Loucy (cell line): Measurements from ENCODE around the gene COL25A1.

Experiments
- H2AFZ ChIP-seq: fragments of 200-600 bp; sonication (generic); 2 replicates; pipeline ENCODE4 v1.6.0; 2016; ENCODE audit warnings: antibody characterized with exemption, mild to moderate bottlenecking, low read length, moderate library complexity
- H3F3A ChIP-seq: fragments of 200-600 bp; 2 replicates; pipeline ENCODE4 v1.6.0; 2016; ENCODE audit warnings: antibody characterized with exemption, low read depth, mild to moderate bottlenecking
- H3K27me3 ChIP-seq: fragments of 200-600 bp; sonication (generic); 2 replicates; pipeline ENCODE4 v1.6.1; 2014; ENCODE audit warnings: low read length, mild to moderate bottlenecking; ENCODE audit not compliant: insufficient read depth, poor library complexity, severe bottlenecking
- H3K36me3 ChIP-seq: fragments of 200-600 bp; sonication (generic); 2 replicates; pipeline ENCODE4 v1.6.1; 2016; ENCODE audit warnings: low read length; ENCODE audit not compliant: insufficient read depth
- H3K4me1 ChIP-seq: fragments of 200-600 bp; sonication (generic); 2 replicates; pipeline ENCODE4 v1.5.1; 2014; ENCODE audit warnings: low read length, mild to moderate bottlenecking; ENCODE audit not compliant: insufficient read depth, poor library complexity, severe bottlenecking
- H3K4me2 ChIP-seq: fragments of 200-600 bp; sonication (generic); 2 replicates; pipeline ENCODE4 v1.6.0; 2014; ENCODE audit warnings: antibody characterized with exemption, low read length, low read depth, mild to moderate bottlenecking; ENCODE audit not compliant: poor library complexity, severe bottlenecking
- H3K4me3 ChIP-seq: fragments of 200-600 bp; sonication (generic); 2 replicates; pipeline ENCODE4 v1.5.1; 2014; ENCODE audit warnings: low read length, mild to moderate bottlenecking, mixed read lengths; ENCODE audit not compliant: poor library complexity, severe bottlenecking
- H3K79me2 ChIP-seq: fragments of 200-600 bp; sonication (generic); 2 replicates; pipeline ENCODE4 v1.6.1; 2014; ENCODE audit warnings: low read length; ENCODE audit not compliant: insufficient read depth
- H3K9ac ChIP-seq: fragments of 200-600 bp; sonication (generic); 2 replicates; pipeline ENCODE4 v1.6.0; 2014; ENCODE audit warnings: mild to moderate bottlenecking, low read depth, low read length, moderate library complexity; ENCODE audit not compliant: poor library complexity, severe bottlenecking
- H3K9me2 ChIP-seq: fragments of 200-600 bp; sonication (generic); replicated peaks from 2 replicates; pipeline ENCODE4 v1.6.1; 2016; ENCODE audit warnings: low read depth, low read length, mixed read lengths
- H3K9me3 ChIP-seq: fragments of 200-600 bp; sonication (generic); 2 replicates; pipeline ENCODE4 v1.6.1; 2014; ENCODE audit warnings: mild to moderate bottlenecking, antibody characterized with exemption, low read length, low read depth; ENCODE audit not compliant: insufficient read depth
- H4K20me1 ChIP-seq: fragments of 200-600 bp; sonication (generic); 2 replicates; pipeline ENCODE4 v1.6.0; 2014; ENCODE audit warnings: antibody characterized with exemption, low read length, mild to moderate bottlenecking; ENCODE audit not compliant: insufficient read depth, poor library complexity, severe bottlenecking
- EZH2phosphoT487 ChIP-seq: fragments of 200-600 bp; IDR thresholded peaks from 2 replicates; pipeline ENCODE4 v1.6.1; 2018; ENCODE audit warnings: antibody characterized with exemption, mild to moderate bottlenecking, moderate library complexity, borderline replicate concordance
- TF ChIP-seq, protein P1 (sequence below): fragments of 200-600 bp; sonication (generic); conservative IDR thresholded peaks from 2 replicates; pipeline ENCODE4 v1.5.1; 2014; ENCODE audit warnings: mild to moderate bottlenecking, antibody characterized with exemption, low read length

COL25A1 gene

DNA sequence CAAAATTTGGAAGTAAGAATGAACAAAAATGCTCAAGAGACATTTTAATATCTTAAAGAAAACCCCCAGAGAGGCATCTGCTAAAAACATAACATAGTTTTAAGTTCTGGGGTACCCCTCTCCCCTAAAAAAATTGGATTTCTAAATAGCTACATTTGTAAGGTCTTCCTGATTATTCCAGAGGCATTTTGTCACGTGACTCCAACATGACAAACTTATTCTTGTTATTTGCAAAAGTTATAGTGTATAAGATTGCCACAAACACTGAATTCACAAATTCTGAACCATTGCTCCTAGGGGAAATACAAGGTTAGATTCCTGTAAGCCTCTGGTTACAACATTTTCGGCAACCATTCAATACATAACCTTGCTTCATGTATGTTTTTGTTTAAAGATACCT is 73.4 kb downstream of the COL25A1 start:
- Histone ChIP-seq H3K36me3 (no peaks in the 10 kb centered on the region), H3K9ac (no peak overlapping the region), H3K27me3 (no peaks in the 10 kb centered on the region), H3K9me3 (no peaks in the 10 kb centered on the region), H3K9me2 (no peaks in the 10 kb centered on the region), H3K4me2 (no peak overlapping the region), H3K79me2 (no peaks in the 10 kb centered on the region), H3K4me1 (no peaks in the 10 kb centered on the region), H3K4me3 (no peak overlapping the region), H3F3A (no peaks in the 10 kb centered on the region), H2AFZ (no peak overlapping the region), H4K20me1 (no peaks in the 10 kb centered on the region)
- TF ChIP-seq, protein P1, sequence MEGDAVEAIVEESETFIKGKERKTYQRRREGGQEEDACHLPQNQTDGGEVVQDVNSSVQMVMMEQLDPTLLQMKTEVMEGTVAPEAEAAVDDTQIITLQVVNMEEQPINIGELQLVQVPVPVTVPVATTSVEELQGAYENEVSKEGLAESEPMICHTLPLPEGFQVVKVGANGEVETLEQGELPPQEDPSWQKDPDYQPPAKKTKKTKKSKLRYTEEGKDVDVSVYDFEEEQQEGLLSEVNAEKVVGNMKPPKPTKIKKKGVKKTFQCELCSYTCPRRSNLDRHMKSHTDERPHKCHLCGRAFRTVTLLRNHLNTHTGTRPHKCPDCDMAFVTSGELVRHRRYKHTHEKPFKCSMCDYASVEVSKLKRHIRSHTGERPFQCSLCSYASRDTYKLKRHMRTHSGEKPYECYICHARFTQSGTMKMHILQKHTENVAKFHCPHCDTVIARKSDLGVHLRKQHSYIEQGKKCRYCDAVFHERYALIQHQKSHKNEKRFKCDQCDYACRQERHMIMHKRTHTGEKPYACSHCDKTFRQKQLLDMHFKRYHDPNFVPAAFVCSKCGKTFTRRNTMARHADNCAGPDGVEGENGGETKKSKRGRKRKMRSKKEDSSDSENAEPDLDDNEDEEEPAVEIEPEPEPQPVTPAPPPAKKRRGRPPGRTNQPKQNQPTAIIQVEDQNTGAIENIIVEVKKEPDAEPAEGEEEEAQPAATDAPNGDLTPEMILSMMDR = no peak
- no peak for TF ChIP-seq EZH2phosphoT487

DNA sequence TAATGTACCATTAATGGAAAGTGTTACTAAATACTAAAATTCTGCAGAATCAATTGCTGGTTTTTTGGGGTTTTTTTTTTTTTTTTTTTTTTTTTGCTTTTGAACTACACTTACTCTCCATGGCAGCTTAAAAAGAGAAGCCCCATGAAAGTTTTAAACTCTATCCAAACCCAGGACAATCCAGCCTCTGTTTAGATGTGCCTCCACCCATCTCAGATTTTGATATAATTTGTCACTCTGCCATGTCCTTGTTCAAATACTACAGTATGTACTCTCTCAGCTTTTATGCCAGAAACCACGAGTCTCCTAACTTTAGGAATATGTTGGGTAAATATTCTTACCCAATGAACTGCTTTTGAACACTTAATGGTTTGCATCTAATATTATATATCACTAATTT is 84.2 kb downstream of the COL25A1 start:
- no peak overlapping the region for H3K4me3 ChIP-seq
- H4K20me1 ChIP-seq = no peaks in the 10 kb centered on the region
- H2AFZ ChIP-seq = no peak overlapping the region
- H3K36me3 ChIP-seq = no peaks in the 10 kb centered on the region
- H3K4me1 ChIP-seq = no peaks in the 10 kb centered on the region
- H3K27me3 ChIP-seq = no peaks in the 10 kb centered on the region
- no peaks in the 10 kb centered on the region for H3F3A ChIP-seq
- H3K9me3 ChIP-seq = no peaks in the 10 kb centered on the region
- no peak overlapping the region for H3K9ac ChIP-seq
- H3K79me2 ChIP-seq = no peaks in the 10 kb centered on the region
- no peaks in the 10 kb centered on the region for H3K9me2 ChIP-seq
- H3K4me2 ChIP-seq = no peak overlapping the region
- TF ChIP-seq, protein P1 = no peak
- TF ChIP-seq EZH2phosphoT487 = no peak

DNA sequence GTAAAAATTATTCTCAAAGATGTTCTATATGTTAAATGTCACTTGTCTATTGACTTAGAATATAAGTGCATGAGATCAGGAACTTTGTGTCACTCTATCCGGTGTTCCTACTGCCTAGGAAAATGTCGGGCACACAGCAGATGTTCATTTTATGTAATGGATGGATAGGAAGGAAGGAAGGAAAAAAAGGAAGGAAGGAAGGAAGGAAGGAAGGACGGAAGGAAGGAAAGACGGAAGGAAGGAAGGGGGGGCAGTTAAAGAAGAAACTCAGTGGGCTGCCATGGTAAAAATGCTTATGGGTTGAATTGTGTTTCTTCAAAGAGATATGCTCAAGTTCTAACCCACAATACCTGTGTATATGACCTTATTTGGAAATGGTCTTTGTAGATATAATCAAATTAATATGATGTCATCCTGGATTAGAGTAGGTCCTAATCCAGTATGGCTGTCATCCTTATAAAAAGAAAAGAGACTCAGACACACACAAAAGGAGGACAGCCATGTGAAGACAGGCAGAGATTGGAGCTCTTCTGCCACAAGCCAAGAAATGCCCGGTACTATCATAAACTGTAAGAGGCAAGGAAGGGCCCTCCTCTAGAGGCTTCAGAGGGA is 86.3 kb downstream of the COL25A1 start:
- Histone ChIP-seq H3K36me3 (no peaks in the 10 kb centered on the region), H2AFZ (no peak overlapping the region), H3K27me3 (no peaks in the 10 kb centered on the region), H3K79me2 (no peaks in the 10 kb centered on the region), H3K9me2 (no peaks in the 10 kb centered on the region), H3K9ac (no peak overlapping the region), H3K4me1 (no peaks in the 10 kb centered on the region), H3K9me3 (no peaks in the 10 kb centered on the region), H3K4me3 (no peak overlapping the region), H4K20me1 (no peaks in the 10 kb centered on the region), H3K4me2 (no peak overlapping the region), H3F3A (no peaks in the 10 kb centered on the region)
- TF ChIP-seq, protein P1 = no peak
- no peak for TF ChIP-seq EZH2phosphoT487
